H1 (cell line): ENCODE measurements around the gene IFI27L1. TPM values are rescaled to one million over a fixed set of nuclear protein-coding genes. Genes with fewer than 3 reads are reported as not detected.

Experiments used
- polyA plus RNA-seq, 7 experiments: library from polyadenylated mRNA; depleted of rRNA in 3 of 7; stranded (reverse) in 5 of 7; unstranded in 2 of 7; fragments of >200 nt in 5 of 7; fragments of 200-250 nt in 2 of 7; gene quantifications; 1 replicate in 5 of 7; 2 replicates in 1 of 7; 4 replicates in 1 of 7; pipeline versions ENCODE4 v1.2.1 to v1.2.3, GENCODE V29; 2011 to 2013; ENCODE audit warnings: missing spikeins in 2 of 7, mixed read lengths in 2 of 7
- total RNA-seq: library from RNA; stranded (reverse); fragmentation: NEBNext Ultra II Directional; extraction: Animal tissue kit (Norgen Biotek cat#: 25700); gene quantifications from 2 replicates; pipeline ENCODE4 v1.2.1, GENCODE V29; 2021
- TF ChIP-seq, protein P1 (sequence below): fragments of 300-600 bp; sonication (generic); IDR thresholded peaks from 2 replicates; pipeline ENCODE4 v1.7.1; 2012; ENCODE audit warnings: low read length, moderate library complexity, mild to moderate bottlenecking, inconsistent platforms; ENCODE audit not compliant: insufficient replicate concordance

The IFI27L1 gene
- total and polyA plus RNA-seq, 2 of the 8 experiments (the other 6 are each of a cell fraction or from before 2014, with no cell fraction given): 21.2 to 30.5 TPM

DNA sequence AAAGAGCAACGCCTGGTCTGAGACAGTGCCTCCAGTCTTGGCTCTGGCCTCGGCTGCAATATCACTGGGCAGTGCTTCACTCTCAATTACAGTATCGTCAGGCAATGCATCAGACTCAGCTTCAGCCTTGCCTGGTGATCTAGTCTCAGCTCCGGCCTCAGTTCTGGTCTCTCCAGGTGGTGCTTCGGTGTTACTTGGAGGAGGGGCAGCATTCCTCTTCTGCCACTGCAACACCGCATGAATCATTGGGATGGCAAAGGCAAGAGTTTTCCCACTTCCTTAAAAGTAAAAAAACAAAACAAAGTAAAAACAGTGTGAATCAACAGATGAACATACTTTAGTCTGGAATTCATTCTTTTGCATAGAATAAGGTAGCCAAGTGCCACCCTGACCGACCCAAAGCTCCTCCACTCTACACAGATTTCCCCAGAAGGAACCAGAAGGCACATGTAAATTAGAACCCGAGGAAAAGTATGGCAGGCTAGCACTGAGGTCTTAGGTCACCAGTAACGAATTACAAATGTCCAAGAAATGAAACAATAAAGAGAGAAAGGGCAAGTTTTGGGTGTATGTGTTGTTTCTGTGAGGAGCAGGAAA is 18.7 kb upstream of the IFI27L1 start (continued):
- TF ChIP-seq, protein P1, sequence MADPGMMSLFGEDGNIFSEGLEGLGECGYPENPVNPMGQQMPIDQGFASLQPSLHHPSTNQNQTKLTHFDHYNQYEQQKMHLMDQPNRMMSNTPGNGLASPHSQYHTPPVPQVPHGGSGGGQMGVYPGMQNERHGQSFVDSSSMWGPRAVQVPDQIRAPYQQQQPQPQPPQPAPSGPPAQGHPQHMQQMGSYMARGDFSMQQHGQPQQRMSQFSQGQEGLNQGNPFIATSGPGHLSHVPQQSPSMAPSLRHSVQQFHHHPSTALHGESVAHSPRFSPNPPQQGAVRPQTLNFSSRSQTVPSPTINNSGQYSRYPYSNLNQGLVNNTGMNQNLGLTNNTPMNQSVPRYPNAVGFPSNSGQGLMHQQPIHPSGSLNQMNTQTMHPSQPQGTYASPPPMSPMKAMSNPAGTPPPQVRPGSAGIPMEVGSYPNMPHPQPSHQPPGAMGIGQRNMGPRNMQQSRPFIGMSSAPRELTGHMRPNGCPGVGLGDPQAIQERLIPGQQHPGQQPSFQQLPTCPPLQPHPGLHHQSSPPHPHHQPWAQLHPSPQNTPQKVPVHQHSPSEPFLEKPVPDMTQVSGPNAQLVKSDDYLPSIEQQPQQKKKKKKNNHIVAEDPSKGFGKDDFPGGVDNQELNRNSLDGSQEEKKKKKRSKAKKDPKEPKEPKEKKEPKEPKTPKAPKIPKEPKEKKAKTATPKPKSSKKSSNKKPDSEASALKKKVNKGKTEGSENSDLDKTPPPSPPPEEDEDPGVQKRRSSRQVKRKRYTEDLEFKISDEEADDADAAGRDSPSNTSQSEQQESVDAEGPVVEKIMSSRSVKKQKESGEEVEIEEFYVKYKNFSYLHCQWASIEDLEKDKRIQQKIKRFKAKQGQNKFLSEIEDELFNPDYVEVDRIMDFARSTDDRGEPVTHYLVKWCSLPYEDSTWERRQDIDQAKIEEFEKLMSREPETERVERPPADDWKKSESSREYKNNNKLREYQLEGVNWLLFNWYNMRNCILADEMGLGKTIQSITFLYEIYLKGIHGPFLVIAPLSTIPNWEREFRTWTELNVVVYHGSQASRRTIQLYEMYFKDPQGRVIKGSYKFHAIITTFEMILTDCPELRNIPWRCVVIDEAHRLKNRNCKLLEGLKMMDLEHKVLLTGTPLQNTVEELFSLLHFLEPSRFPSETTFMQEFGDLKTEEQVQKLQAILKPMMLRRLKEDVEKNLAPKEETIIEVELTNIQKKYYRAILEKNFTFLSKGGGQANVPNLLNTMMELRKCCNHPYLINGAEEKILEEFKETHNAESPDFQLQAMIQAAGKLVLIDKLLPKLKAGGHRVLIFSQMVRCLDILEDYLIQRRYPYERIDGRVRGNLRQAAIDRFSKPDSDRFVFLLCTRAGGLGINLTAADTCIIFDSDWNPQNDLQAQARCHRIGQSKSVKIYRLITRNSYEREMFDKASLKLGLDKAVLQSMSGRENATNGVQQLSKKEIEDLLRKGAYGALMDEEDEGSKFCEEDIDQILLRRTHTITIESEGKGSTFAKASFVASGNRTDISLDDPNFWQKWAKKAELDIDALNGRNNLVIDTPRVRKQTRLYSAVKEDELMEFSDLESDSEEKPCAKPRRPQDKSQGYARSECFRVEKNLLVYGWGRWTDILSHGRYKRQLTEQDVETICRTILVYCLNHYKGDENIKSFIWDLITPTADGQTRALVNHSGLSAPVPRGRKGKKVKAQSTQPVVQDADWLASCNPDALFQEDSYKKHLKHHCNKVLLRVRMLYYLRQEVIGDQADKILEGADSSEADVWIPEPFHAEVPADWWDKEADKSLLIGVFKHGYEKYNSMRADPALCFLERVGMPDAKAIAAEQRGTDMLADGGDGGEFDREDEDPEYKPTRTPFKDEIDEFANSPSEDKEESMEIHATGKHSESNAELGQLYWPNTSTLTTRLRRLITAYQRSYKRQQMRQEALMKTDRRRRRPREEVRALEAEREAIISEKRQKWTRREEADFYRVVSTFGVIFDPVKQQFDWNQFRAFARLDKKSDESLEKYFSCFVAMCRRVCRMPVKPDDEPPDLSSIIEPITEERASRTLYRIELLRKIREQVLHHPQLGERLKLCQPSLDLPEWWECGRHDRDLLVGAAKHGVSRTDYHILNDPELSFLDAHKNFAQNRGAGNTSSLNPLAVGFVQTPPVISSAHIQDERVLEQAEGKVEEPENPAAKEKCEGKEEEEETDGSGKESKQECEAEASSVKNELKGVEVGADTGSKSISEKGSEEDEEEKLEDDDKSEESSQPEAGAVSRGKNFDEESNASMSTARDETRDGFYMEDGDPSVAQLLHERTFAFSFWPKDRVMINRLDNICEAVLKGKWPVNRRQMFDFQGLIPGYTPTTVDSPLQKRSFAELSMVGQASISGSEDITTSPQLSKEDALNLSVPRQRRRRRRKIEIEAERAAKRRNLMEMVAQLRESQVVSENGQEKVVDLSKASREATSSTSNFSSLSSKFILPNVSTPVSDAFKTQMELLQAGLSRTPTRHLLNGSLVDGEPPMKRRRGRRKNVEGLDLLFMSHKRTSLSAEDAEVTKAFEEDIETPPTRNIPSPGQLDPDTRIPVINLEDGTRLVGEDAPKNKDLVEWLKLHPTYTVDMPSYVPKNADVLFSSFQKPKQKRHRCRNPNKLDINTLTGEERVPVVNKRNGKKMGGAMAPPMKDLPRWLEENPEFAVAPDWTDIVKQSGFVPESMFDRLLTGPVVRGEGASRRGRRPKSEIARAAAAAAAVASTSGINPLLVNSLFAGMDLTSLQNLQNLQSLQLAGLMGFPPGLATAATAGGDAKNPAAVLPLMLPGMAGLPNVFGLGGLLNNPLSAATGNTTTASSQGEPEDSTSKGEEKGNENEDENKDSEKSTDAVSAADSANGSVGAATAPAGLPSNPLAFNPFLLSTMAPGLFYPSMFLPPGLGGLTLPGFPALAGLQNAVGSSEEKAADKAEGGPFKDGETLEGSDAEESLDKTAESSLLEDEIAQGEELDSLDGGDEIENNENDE: no peak
